SKM-1 treated with dmso at 0.1 percent for 144 hours (cell line): ENCODE measurements around the gene ULK4.
"Not testable (repeated sequence)": the region's sequence is repeated elsewhere in the genome, so short reads cannot be mapped to it uniquely, and the experiment has no call there.

Experiments used
- DNase-seq: peaks from one replicate; lab custom pipeline; 2025; ENCODE audit not compliant: unreplicated experiment; lab: John Stamatoyannopoulos, UW

Gene ULK4

GRCh38 chr3:41961751-41962679 lies at the start of gene ULK4:
Gene ULK4 (minus strand): TSS chr3:41962103. CDS start chr3:41954759, 7,344 bp downstream.
- peak; percentile 100 for DNase-seq

GRCh38 chr3:42010530-42010929 lies 48.6 kb upstream of the ULK4 start:
- DNase-seq = no peak

- no peak for DNase-seq
These were observed 47.6 kb upstream of the ULK4 start for GRCh38 chr3:42009456-42009855.

- DNase-seq = no peak
These were observed 45.9 kb upstream of the ULK4 start for GRCh38 chr3:42007785-42008184.

GRCh38 chr3:42005401-42005800 lies 43.5 kb upstream of the ULK4 start:
- no peak for DNase-seq

- DNase-seq = no peak
These were observed 40.9 kb upstream of the ULK4 start for GRCh38 chr3:42002790-42003189.

- DNase-seq = no peak
These were observed 39.9 kb upstream of the ULK4 start for GRCh38 chr3:42001777-42002176.

- DNase-seq = no peak
These were observed 38.0 kb upstream of the ULK4 start for GRCh38 chr3:41999909-42000308.

GRCh38 chr3:41997702-41998550 lies 36.0 kb upstream of the ULK4 start:
- DNase-seq = no peak

GRCh38 chr3:41991437-41991836 lies 29.5 kb upstream of the ULK4 start:
- DNase-seq = no peak

- no peak for DNase-seq
These were observed 27.6 kb upstream of the ULK4 start for GRCh38 chr3:41989518-41989917.

GRCh38 chr3:41987627-41988026 lies 25.7 kb upstream of the ULK4 start:
- DNase-seq = peak; percentile 90

GRCh38 chr3:41986561-41986960 lies 24.7 kb upstream of the ULK4 start:
- no peak for DNase-seq

GRCh38 chr3:41985018-41985417 lies 23.1 kb upstream of the ULK4 start:
- DNase-seq = no peak

GRCh38 chr3:41983091-41983490 lies 21.2 kb upstream of the ULK4 start:
- DNase-seq = not testable (repeated sequence)

- DNase-seq = not testable (repeated sequence)
These were observed 15.5 kb upstream of the ULK4 start for GRCh38 chr3:41977401-41977800.

GRCh38 chr3:41975416-41976103 lies 13.7 kb upstream of the ULK4 start:
- no peak for DNase-seq

- DNase-seq = peak; percentile 20
These were observed 12.3 kb upstream of the ULK4 start for GRCh38 chr3:41974223-41974622.

- DNase-seq = no peak
These were observed 10.9 kb upstream of the ULK4 start for GRCh38 chr3:41972802-41973201.

- DNase-seq = no peak
These were observed 4.3 kb upstream of the ULK4 start for GRCh38 chr3:41966206-41966605.

GRCh38 chr3:41963823-41964222 lies 1.9 kb upstream of the ULK4 start:
- no peak for DNase-seq
